Central memory CD4-positive, alpha-beta T cell (primary cell): Measurements from ENCODE around the gene KLC3.
"Not testable (repeated sequence)": the region's sequence is repeated elsewhere in the genome, so short reads cannot be mapped to it uniquely, and the experiment has no call there.

Source experiments
- DNase-seq: peaks from one replicate; pipeline ENCODE4 v3.0.0; 2022

KLC3 gene

GRCh38 chr19:45320997-45321775 is 19.4 kb upstream of the KLC3 start:
- no peak for DNase-seq

GRCh38 chr19:45321848-45322247 is 18.7 kb upstream of the KLC3 start:
- DNase-seq, result no peak

GRCh38 chr19:45322311-45322710 is 18.2 kb upstream of the KLC3 start:
- DNase-seq, result no peak

GRCh38 chr19:45322744-45323281 is 17.7 kb upstream of the KLC3 start, which contains the start of gene CKM:
Gene CKM, minus strand, starts transcription at chr19:45322875. Its CDS starts 3,162 bp downstream, at chr19:45319713.
- DNase-seq, result no peak

- no peak for DNase-seq
These were observed 16.9 kb upstream of the KLC3 start for GRCh38 chr19:45323671-45324081.

- no peak for DNase-seq
These were observed 16.1 kb upstream of the KLC3 start for GRCh38 chr19:45324349-45324907.

GRCh38 chr19:45327404-45328143 is 13.0 kb upstream of the KLC3 start:
- DNase-seq, result no peak

GRCh38 chr19:45331411-45331810 is 9.1 kb upstream of the KLC3 start:
- DNase-seq, result no peak

GRCh38 chr19:45333609-45334303 is 6.8 kb upstream of the KLC3 start:
- DNase-seq, result no peak

GRCh38 chr19:45334881-45335280 is 5.7 kb upstream of the KLC3 start:
- not testable (repeated sequence) for DNase-seq

GRCh38 chr19:45336696-45337251 is 3.8 kb upstream of the KLC3 start:
- DNase-seq, result no peak

- no peak for DNase-seq
These were observed 921 bp upstream of the KLC3 start for GRCh38 chr19:45339629-45340028.

GRCh38 chr19:45340899-45341453 is 426 bp downstream of the KLC3 start:
- no peak for DNase-seq

GRCh38 chr19:45342911-45343310 is 2.4 kb downstream of the KLC3 start:
- no peak for DNase-seq

GRCh38 chr19:45344621-45345505 is 4.3 kb downstream of the KLC3 start:
- DNase-seq, result no peak

- DNase-seq, result no peak
These were observed 4.9 kb downstream of the KLC3 start for GRCh38 chr19:45345506-45345860.

- no peak for DNase-seq
These were observed 5.9 kb downstream of the KLC3 start for GRCh38 chr19:45346449-45346848.

- DNase-seq, result no peak
These were observed 7.2 kb downstream of the KLC3 start for GRCh38 chr19:45347570-45348366.

GRCh38 chr19:45348367-45349125 is 8.0 kb downstream of the KLC3 start:
- DNase-seq, result no peak

- no peak for DNase-seq
These were observed 8.5 kb downstream of the KLC3 start for GRCh38 chr19:45349126-45349415.
